ENCODE data around the gene RAPH1. TPM values are rescaled to one million over a fixed set of nuclear protein-coding genes. Genes with fewer than 3 reads are reported as not detected.

Gene RAPH1
- polyA plus RNA-seq, 1 donor (not counting 4 experiments of a cell fraction or from before 2014, with no cell fraction given): 2.9 TPM

DNA sequence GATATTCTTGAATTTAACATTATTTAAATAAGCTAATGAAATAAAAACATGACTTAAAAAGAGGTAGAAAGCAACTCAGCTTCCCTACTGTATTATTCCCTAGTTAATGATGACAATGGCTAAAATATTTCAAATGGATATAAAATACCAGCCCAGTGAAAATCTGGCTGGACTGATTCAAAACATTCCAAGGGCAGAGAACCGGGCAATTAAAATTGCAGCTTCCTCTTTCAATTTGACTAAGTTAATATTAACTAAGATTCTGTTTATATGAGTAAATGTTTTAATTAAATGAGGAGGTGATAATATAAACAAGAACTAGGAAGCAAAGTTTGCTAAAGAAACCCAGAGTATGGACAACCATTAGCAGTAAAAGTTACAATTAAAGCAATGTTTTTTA lies 65.6 kb downstream of the RAPH1 start:
- H3K27me3 ChIP-seq (ENCODE audit: control insufficient read depth, extremely low read depth, insufficient read depth, low read length): no peaks in the 10 kb centered on the region
- H4K20me1 ChIP-seq (ENCODE audit: control insufficient read depth, extremely low read depth, insufficient read depth, low read length): no peaks in the 10 kb centered on the region
- no peaks in the 10 kb centered on the region for H3K9me3 ChIP-seq (ENCODE audit: control insufficient read depth, low read depth, low read length)
- no peaks in the 10 kb centered on the region for H3K79me2 ChIP-seq (ENCODE audit: control insufficient read depth, insufficient read depth, low read length)
- no peak overlapping the region for H3K27ac ChIP-seq (ENCODE audit: control insufficient read depth, insufficient read depth, low read length)
- H3K9me1 ChIP-seq (ENCODE audit: control insufficient read depth, extremely low read depth, insufficient read depth, low read length): no peaks in the 10 kb centered on the region
- dilution Hi-C loops (cut with MboI; ENCODE audit: extremely low pct_ligation_motif_present, low sequenced_read_pairs): no loop called here
- H3K4me1 ChIP-seq (ENCODE audit: control insufficient read depth, extremely low read depth, insufficient read depth, low read length): no peaks in the 10 kb centered on the region
- H3K36me3 ChIP-seq (ENCODE audit: control insufficient read depth in 2 of 2, extremely low read depth in 1 of 2, insufficient read depth in 2 of 2, low read length in 2 of 2): no peaks in the 10 kb centered on the region
- no peak overlapping the region for H2AFZ ChIP-seq (ENCODE audit: control insufficient read depth, low read length)
- no peak overlapping the region for H3K4me2 ChIP-seq (ENCODE audit: control insufficient read depth, extremely low read depth, insufficient read depth, low read depth, low read length)
- TF ChIP-seq, protein P1, sequence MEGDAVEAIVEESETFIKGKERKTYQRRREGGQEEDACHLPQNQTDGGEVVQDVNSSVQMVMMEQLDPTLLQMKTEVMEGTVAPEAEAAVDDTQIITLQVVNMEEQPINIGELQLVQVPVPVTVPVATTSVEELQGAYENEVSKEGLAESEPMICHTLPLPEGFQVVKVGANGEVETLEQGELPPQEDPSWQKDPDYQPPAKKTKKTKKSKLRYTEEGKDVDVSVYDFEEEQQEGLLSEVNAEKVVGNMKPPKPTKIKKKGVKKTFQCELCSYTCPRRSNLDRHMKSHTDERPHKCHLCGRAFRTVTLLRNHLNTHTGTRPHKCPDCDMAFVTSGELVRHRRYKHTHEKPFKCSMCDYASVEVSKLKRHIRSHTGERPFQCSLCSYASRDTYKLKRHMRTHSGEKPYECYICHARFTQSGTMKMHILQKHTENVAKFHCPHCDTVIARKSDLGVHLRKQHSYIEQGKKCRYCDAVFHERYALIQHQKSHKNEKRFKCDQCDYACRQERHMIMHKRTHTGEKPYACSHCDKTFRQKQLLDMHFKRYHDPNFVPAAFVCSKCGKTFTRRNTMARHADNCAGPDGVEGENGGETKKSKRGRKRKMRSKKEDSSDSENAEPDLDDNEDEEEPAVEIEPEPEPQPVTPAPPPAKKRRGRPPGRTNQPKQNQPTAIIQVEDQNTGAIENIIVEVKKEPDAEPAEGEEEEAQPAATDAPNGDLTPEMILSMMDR (optimal IDR thresholded peaks at IDR 0.05 in 1 of 3, IDR thresholded peaks at IDR 0.05 in 1 of 3, conservative IDR thresholded peaks at IDR 0.05 in 1 of 3; ENCODE audit: extremely low read depth in 1 of 3, insufficient read depth in 2 of 3, low read length in 3 of 3): no peak
- TF ChIP-seq EZH2 (IDR thresholded peaks at IDR 0.05; ENCODE audit: low read length): no peak
- no peak for DNase-seq (ENCODE audit: low read depth, low spot score)
- no peak overlapping the region for H3K9ac ChIP-seq (ENCODE audit: control insufficient read depth, extremely low read depth, insufficient read depth, low read length)
- no peak for FAIRE-seq
- no peak overlapping the region for H3K4me3 ChIP-seq (ENCODE audit: control insufficient read depth in 2 of 3, extremely low read depth in 1 of 3, insufficient read depth in 2 of 3, low read depth in 1 of 3, low read length in 3 of 3)

DNA sequence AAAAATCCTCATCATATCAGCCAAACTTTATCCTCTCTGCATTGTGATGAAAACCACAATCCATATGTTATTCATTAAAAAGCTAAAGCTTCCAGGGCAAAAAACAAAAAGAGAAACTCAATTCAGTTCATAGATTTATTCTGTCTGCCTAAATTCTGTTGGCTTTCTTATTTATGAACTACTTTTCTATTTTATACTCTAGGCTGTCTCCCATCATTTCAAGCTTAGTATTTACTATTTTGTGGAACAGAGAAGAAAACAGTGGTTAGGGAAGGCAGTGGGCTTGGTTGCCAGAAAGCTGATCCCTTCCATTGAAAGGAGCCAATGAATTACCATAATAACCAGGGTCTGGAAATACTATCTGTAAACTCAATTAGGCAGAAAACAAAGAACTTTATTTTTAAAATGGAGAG lies 71.8 kb downstream of the RAPH1 start:
- no peak for FAIRE-seq
- no peak overlapping the region for H3K4me2 ChIP-seq (ENCODE audit: control insufficient read depth, extremely low read depth, insufficient read depth, low read depth, low read length)

More for the DNA sequence above, 71.8 kb downstream of the RAPH1 start:
- Histone ChIP-seq H2AFZ (ENCODE audit: control insufficient read depth, low read length) (no peak overlapping the region), H3K79me2 (ENCODE audit: control insufficient read depth, insufficient read depth, low read length) (no peaks in the 10 kb centered on the region), H4K20me1 (ENCODE audit: control insufficient read depth, extremely low read depth, insufficient read depth, low read length) (no peaks in the 10 kb centered on the region), H3K9me1 (ENCODE audit: control insufficient read depth, extremely low read depth, insufficient read depth, low read length) (no peaks in the 10 kb centered on the region), H3K4me3 (ENCODE audit: control insufficient read depth in 2 of 3, extremely low read depth in 1 of 3, insufficient read depth in 2 of 3, low read depth in 1 of 3, low read length in 3 of 3) (no peak overlapping the region), H3K36me3 (ENCODE audit: control insufficient read depth in 2 of 2, extremely low read depth in 1 of 2, insufficient read depth in 2 of 2, low read length in 2 of 2) (no peaks in the 10 kb centered on the region), H3K9ac (ENCODE audit: control insufficient read depth, extremely low read depth, insufficient read depth, low read length) (no peak overlapping the region), H3K27ac (ENCODE audit: control insufficient read depth, insufficient read depth, low read length) (no peak overlapping the region), H3K4me1 (ENCODE audit: control insufficient read depth, extremely low read depth, insufficient read depth, low read length) (no peaks in the 10 kb centered on the region), H3K9me3 (ENCODE audit: control insufficient read depth, low read depth, low read length) (no peaks in the 10 kb centered on the region), H3K27me3 (ENCODE audit: control insufficient read depth, extremely low read depth, insufficient read depth, low read length) (no peaks in the 10 kb centered on the region)
- DNase-seq (ENCODE audit: low read depth, low spot score): no peak
- dilution Hi-C loops (cut with MboI; ENCODE audit: extremely low pct_ligation_motif_present, low sequenced_read_pairs): no loop called here
- TF ChIP-seq EZH2 (IDR thresholded peaks at IDR 0.05; ENCODE audit: low read length): no peak
- TF ChIP-seq, protein P1 (optimal IDR thresholded peaks at IDR 0.05 in 1 of 3, IDR thresholded peaks at IDR 0.05 in 1 of 3, conservative IDR thresholded peaks at IDR 0.05 in 1 of 3; ENCODE audit: extremely low read depth in 1 of 3, insufficient read depth in 2 of 3, low read length in 3 of 3): no peak
